GM19043 (cell line): ENCODE data around the gene IL6ST.
"Not testable (repeated sequence)": the region's sequence is repeated elsewhere in the genome, so short reads cannot be mapped to it uniquely, and the experiment has no call there.

Source experiments
- ATAC-seq: cut with Tn5 transposase; IDR thresholded peaks from one replicate; pipeline ENCODE4 v1.9.1; 2021; ENCODE audit warnings: low read depth; ENCODE audit not compliant: unreplicated experiment

The IL6ST gene

GRCh38 chr5:55994495-55994997 lies at the start of gene IL6ST:
Gene IL6ST (minus strand): TSS chr5:55994963. CDS start chr5:55976278, 18,685 bp downstream.
- ATAC-seq, result peak; percentile 31

GRCh38 chr5:56039985-56040384 lies 45.2 kb upstream of the IL6ST start:
- no peak for ATAC-seq

DNA sequence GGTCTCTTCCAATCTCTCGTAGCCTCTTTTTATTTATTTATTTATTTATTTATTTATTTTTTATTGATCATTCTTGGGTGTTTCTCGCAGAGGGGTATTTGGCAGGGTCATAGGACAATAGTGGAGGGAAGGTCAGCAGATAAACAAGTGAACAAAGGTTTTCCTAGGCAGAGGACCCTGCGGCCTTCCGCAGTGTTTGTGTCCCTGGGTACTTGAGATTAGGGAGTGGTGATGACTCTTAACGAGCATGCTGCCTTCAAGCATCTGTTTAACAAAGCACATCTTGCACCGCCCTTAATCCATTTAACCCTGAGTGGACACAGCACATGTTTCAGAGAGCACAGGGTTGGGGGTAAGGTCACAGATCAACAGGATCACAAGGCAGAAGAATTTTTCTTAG lies 43.4 kb upstream of the IL6ST start:
- ATAC-seq, result not testable (repeated sequence)

DNA sequence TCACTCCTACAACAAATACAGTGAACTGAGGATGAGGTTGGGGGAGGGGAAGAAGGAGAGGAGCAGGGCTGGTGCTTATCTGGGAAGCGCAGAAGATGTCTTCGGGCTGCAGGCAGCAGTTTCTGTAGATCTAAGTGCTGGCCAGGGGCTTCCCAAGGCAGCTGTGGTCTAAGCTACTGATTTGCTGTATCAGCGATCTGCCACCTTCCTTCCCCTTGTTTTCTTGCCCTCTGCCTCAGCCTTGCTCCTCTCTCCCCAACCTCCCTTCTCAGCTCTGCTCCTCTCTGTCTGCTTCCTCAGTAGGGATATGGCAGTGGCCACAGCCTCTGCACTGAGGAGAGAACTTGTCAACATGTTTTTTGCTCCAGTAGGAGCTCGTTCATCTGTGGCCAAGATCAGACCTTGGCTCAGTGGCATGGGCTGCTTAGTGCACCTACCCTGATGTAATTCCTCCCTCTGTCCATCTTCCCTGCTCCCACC lies 42.8 kb upstream of the IL6ST start:
- ATAC-seq, result no peak

DNA sequence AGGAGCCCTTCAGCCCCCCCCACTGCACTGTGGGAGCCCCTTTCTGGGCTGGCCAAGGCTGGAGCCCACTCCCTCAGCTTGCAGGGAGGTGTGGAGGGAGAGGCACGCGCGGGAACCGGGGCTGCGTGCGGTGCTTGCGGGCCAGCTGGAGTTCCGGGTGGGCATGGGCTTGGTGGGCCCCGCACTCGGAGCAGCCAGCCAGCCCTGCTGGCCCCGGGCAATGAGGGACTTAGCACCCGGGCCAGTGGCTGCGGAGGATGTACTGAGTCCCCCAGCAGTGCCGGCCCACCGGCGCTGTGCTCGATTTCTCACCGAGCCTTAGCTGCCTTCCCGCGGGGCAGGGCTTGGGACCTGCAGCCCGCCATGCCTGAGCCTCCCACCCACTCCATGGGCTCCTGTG lies 40.6 kb upstream of the IL6ST start:
- not testable (repeated sequence) for ATAC-seq

GRCh38 chr5:56029871-56030630 lies 35.3 kb upstream of the IL6ST start:
- ATAC-seq, result not testable (repeated sequence)

- no peak for ATAC-seq
Measured at GRCh38 chr5:56029457-56029856, 34.7 kb upstream of the IL6ST start.

DNA sequence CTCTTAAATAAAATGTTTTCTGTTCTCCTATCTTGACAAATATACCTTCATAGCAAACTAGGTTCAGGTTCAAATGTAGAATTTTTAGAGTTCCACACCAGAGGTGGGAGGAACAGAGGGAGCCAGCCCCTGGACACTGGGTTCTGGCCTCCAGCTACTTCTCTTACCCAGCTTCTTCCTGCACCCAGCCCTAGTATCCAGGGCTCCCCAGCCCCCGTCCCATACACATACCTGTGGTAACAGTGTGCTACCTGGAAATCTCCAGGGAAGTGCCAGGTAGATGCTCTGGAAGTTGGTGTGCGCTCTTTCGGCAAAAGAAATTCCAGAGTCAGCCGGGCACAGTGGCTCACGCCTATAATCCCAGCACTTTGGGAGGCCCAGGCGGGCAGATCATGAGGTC lies 33.9 kb upstream of the IL6ST start:
- no peak for ATAC-seq

- ATAC-seq, result peak; percentile 74
Measured at GRCh38 chr5:56026863-56027300, 32.1 kb upstream of the IL6ST start.

- no peak for ATAC-seq
Measured at GRCh38 chr5:56025151-56025885, 30.6 kb upstream of the IL6ST start.

GRCh38 chr5:56024810-56025150 lies 30.0 kb upstream of the IL6ST start:
- no peak for ATAC-seq

GRCh38 chr5:56023296-56023695 lies 28.5 kb upstream of the IL6ST start:
- no peak for ATAC-seq

DNA sequence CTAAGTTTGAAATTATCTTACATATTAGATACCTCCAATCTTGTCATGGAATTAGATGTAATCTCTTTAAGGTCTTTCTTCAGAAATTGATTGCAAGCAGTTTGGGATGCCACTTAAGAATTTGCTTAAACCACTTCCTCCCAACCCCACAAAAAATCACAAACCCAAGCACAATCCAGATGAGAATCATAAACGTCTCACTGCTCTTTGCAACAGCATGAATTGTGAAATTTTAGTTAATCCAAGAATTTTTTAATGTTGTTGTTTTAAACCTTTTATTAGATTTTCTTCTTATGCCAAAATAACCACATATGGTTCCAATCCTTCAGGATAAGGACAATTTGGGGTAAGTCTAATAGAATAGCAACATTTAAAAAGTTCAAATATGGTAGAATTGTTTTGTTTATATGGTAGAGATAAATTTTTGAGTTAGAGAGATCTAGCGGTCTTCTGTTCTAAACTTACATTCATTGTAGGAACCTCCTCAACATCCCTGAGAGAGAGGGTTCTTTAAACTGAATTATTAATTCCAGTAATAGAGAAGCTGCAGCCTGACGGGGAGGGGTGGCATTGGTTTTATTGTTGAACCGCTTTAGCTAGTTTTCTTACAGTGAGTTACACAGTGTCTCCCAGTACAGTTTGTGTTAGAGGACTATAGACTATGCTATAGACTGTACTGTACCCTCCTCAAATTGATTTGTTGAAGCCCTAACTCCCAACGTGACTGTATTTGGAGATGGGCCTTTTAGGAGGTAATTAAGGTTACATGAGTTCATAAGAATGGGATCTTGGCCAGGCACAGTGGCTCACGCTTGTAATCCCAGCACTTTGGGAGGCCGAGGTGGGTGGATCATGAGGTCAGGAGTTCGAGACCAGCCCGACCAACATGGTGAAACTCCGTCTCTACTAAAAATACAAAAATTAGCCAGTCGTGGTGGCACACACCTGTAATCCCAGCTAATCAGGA lies 24.8 kb upstream of the IL6ST start:
- no peak for ATAC-seq

GRCh38 chr5:56018832-56019231 lies 24.1 kb upstream of the IL6ST start:
- ATAC-seq, result no peak

DNA sequence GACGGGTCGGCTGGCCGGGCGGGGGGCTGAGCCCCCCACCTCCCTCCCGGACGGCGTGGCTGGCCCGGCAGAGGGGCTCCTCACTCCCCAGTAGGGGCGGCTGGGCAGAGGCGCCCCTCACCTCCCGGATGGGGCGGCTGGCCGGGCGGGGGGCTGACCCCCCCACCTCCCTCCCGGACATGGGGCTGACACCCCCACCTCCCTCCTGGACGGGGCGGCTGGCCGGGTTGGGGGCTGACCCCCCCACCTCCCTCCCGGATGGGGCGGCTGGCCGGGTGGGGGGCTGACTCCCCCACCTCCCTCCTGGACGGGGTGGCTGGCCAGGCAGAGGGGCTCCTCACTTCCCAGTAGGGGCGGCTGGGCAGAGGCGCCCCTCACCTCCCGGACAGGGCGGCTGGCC lies 19.9 kb upstream of the IL6ST start:
- not testable (repeated sequence) for ATAC-seq

DNA sequence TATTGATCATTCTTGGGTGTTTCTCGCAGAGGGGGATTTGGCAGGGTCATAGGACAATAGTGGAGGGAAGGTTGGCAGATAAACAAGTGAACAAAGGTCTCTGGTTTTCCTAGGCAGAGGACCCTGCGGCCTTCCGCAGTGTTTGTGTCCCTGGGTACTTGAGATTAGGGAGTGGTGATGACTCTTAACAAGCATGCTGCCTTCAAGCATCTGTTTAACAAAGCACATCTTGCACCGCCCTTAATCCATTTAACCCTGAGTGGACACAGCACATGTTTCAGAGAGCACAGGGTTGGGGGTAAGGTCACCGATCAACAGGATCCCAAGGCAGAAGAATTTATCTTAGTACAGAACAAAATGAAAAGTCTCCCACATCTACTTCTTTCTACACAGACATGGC lies 19.2 kb upstream of the IL6ST start:
- ATAC-seq, result not testable (repeated sequence)

DNA sequence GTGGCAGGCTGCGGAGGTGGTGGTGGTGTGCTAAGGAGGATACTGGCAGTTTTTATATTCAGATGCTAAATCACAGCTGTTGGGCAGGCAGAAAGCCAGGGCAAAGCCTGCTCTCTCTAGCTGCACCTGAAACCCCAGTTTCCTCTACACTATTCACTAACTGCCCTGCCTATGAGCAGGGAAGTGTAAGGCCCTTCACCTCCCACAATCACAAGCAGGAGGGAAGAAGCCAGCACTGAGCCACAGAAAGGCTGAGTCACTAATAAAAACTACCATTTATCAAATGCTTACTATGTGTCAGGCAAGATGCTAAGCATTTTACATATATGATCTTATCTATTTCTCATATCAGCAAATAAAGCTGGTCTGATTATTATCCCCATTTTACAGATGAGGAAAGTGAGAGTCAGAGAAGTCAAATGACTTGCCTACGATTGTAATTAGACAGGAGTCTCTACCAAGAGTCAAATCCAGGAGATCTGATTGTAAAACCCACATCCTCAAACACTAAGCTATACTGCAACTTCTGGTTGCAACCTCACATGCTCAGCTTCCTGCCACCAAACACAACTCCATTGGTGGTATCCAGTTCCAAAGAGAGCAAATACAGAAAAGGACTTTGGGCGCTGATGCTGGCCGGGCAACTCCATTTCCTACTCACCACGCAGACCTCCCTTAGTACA lies 17.7 kb upstream of the IL6ST start:
- ATAC-seq, result peak; percentile 81

DNA sequence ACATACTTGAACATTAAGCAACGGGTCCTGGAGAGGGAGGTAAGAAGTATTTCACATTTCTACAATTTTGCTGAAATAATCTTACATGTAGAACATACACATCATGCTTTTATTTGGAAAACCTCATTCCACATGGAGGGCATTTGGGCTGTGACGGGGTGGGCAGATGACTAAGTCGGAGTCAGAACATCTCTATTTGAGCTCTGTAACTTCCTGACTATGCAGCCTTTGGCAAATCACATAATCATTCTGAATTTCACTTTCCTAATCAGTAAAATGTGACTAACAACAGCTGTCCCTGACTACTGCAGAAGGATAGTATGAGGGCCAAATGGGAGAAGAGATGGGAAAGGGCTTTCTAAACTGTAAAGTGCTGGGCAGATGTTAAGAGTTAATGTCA lies 17.1 kb upstream of the IL6ST start:
- ATAC-seq, result no peak

DNA sequence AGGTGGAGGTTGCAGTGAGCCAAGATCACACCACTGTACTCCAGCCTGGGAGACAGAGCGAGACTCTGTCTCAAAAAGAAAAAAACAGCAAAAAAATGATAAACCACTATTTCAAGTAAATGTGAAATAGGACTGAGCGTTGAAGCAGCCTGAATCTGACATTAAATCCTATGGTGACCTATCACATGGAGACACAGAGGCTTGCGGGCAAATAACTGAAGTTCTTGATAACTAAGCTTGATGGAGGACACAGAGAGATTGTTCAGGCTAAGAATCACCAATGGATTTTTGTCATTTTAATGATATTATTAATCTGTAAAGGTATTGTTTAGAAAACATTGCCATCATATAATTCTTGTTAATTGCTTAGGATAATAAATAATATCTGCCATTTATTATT lies 15.7 kb upstream of the IL6ST start:
- no peak for ATAC-seq

GRCh38 chr5:56006600-56006999 lies 11.8 kb upstream of the IL6ST start:
- ATAC-seq, result no peak
